HG03460 (cell line): ENCODE results near the gene GCN1.
A peak's percentile ranks its signal among the peaks of the same experiment; 100 is the strongest.

Experiments
- ATAC-seq: cut with Tn5 transposase; IDR thresholded peaks from one replicate; pipeline ENCODE4 v1.9.1; 2021; ENCODE audit not compliant: unreplicated experiment

GCN1 gene

DNA sequence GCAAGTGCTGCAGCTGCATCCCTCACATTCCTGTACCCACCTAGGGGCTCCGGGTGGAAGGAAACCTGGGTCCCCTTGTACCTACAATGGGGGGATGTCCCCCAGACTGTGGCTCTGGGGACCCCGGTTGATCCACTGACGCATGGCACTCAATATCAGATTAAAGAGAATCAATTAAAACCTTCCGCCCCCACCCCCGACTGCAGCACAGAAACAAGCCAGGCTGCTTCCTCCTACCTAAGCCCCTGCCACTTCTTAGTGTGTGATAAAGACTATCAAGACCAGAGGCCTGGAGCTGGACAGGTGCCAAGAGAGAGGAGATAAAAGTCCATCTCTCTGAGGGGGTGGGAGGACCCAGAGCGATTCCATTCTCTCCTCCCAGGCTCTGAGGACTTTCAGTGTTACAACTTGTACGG, 34.6 kb upstream of the GCN1 start:
- no peak for ATAC-seq

DNA sequence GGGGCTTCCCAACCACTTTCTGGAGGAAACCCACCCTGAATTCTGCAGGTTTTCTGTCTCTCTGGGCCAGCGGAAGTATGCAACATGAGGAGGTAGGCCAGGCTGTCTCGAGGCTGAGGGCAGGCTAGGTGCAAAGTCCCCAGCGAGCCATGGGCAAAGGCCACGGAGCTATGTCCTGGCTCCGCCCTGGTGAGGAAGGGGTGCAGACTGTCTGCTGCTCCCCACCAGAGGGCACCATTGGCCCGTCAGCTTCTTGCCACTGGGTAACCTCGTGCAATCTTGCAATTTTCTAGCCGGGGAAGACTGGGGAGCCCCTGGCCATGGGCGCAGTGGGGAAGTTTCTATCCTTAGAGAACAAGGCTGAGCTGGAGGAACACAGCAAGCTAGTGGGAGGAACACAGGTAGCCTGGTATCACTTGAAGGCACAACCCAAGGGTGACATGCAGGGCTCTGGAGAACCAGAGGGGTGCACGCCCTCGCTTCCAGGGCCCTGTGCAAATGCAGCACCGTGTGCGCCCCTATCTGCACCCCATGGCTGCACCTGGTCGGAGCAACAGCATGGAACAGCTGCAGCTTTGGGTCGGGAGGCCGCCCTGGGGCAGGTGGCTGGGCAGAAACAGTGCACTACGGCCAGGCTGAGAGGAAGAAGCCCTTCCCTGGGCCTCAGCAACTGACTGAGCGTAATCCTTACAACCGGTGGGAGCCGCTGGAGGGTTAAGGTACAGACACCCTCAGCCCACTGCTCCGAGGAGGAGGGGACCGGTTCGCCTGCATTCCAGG, 34.0 kb upstream of the GCN1 start:
- ATAC-seq, result peak; percentile 66

DNA sequence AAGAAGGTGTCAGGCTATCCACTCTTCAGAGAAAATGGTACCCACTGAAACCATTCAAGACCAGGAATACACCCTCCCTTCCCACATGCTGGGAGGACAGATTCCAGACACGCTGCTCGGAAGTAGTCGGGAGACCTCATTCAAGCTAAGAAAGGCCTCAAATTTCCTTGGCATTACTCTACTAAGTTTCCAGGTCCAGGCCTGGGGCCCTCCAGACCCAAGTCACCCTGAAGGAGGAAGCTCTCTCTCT, 33.5 kb upstream of the GCN1 start:
- no peak for ATAC-seq

DNA sequence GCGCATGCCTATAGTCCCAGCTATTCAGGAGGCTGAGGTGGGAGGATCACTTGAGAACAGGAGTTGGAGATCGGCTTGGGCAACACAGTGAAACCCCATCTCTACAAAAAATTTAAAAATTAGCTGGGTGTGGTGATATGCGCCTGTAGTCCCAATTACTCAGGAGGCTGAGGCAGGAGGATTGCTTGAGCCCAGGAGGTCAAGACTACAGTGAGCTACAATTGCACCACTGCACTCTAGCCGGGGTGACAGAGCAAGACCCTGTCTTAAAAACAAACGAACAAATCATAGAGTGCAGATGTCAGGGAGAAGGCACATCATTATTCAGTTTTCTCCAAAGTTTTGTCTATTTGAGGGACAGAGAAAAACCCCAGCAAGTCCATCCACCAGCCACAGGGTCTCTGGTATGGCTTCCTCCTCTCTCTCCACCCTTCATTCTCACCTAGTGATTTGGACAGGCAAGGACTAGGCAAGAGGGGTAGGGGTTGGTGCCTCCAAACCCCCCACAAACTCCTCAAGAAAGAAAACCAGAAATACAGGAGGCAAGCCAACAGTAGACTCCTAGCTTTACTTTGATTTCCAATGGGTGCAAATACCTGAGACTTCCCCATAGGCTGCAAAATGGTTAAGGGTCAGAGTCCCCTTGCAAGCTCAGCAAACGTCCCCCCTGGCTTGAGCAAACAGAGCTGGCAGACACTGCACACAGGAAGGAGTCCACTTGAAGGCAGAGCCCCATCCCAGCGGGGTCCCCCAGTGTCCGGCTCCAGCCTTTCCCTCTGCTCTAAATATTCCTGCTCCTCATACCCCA, 32.9 kb upstream of the GCN1 start:
- no peak for ATAC-seq

DNA sequence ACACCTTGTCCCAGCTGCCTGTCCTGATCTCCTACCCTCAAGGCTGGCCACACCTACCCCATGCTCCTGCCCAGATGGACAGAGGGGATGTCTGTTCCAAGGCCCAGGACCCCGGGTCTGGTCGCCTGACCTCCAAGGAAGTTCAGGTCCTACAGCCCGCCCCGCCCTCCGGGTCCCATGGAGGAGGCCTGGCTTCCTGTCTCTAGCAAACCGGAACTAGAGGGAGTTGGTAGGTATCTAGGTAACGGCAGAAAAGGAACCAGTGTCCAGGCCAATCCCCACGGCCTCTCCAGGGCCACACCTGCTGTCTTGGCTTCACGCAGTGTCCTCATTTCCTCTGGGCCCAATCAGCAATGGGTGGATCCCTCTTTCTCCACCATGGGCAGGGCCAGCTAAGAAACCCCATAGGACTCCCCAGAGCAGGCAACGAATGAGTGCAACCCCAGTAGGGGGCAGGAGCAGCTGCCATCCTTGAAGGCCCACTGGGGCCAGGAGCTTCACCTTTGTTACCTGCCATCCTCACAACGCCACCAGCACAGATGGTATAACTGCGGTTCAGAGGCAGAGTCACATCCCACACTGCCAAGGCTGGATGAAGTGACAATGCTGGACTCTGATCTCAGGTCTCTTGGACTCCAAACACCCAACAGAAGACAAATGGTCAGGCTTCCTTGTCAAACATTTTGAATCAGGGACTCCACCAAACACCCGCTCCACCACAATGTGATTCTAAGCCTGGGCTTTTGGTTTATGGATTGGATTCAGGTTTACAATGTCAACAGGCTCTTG, 31.5 kb upstream of the GCN1 start:
- no peak for ATAC-seq

DNA sequence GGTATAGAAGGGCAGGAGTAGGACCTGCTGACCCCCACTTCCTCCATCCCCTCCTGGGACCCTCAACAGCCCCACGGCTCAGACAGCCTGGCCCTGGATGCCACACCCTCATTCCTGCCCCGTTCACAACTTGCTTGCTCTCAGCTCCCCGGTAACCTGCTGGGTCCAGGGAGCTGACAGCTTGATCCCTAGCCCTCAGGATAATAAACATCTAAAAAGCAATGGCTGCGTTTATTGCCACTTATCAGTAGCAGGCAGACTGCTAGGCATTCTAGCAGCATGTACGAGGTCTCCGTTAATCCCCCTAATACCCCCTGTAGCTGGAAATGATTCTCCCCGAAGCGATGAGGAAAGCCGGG, 30.7 kb upstream of the GCN1 start:
- no peak for ATAC-seq

DNA sequence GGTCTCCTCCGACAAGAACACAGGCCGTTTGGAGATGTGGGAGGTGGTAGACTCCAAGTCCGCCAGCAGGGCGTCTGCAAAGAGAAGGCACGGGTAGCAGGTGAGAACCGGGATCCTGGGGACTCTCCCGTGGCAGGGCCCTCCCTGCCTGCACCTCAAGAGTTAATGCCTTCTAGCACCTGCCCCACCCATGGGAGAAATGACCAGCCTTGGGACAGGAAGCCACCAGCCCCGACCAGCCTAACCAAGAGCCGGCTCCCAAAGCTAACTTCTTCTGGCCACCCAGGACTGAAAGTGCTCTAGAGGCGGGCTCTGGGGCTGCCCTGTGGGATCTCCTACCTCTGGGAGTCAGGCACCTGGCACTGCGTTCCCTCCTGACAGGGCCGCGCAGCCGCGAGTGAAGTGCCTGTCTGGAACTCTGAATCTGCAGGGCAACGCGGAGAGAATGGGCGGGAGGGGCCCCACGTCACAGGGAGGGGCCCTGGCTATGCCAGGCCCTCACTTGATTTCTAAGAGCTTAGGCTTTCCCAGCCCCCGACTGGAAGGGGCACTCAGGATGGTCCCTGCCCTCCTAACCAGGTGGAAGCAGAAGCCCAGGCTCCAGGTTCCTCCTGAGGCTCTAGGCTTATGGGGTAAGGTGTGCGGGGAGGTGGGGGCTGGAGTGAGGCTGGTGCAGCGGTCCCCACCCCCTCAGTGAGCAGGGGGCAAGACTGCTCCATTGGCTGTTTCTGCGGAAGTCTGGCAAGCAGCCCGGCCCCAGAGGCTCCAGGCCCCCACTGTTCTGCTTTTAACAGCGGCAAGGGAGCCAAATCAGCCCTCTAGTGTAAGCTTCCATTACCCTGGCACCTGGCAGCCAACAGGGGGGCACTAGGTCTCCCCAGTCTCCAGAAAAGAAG, 30.0 kb upstream of the GCN1 start:
- no peak for ATAC-seq

DNA sequence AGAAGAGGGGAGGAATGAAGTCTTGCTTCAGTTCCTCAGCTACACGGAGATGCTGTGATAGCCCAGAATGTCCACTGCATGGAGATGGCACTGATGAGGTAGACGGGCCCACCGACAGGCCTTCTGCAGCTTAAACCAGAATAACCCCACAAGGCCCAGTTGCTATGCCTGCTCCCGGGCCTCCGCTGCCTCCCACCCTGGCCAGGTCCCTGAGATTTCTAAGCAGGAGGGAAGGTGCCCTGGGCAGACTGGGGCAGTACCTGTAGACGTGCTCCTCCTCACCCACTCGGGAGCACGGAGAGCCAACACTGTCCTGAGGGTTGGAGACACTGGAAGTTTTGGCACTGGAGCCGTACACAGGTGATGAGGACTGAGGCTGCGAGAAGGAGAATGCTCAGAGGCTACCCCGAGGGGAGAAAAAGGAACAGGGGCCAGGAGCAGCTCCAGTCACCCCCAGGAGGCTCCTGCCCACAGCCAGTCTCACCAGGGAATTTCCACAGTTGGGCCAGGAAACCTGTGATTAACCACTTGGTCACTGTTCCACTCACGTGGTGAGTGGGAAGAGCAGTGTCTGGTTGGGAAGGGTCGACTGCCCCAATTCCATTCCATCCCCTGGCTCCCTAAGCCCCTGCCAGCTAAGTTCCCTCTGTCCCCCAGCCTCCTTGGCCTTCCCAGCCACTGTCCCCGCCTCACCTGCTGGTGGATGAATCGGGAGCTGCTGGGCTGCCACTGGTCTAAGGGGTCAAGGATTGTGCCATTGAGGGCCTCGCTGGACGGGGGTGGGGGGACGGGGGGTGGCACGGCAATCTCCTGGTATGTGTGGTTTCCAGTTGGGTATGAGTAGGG, 29.2 kb upstream of the GCN1 start:
- no peak for ATAC-seq

DNA sequence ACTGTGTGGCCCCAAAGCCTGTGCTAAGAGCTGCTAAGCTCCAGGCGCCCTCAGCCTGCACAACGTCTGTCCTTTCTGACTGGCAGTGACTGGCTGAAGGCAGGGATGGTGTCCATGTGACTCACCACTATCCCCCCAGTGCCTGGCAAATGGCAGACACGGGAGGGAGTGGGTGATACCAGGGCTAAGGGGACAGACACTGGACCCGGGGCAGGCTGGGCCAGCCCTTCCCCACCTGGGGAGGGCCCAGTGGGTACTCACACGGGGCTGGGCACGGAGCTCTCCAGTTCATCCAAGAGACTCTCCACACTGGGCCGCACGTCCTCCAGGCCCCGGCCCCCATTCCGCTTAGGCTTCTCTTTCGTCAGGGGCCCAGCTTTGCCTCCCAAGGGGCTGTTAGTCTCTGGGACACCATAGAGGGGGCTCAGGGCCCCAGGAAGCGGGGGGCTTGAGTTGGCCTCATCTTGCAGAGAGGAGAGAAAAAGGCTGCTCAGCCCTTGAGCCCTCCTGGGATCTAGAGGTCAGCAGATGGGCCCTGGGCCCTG, 27.8 kb upstream of the GCN1 start:
- ATAC-seq, result no peak

DNA sequence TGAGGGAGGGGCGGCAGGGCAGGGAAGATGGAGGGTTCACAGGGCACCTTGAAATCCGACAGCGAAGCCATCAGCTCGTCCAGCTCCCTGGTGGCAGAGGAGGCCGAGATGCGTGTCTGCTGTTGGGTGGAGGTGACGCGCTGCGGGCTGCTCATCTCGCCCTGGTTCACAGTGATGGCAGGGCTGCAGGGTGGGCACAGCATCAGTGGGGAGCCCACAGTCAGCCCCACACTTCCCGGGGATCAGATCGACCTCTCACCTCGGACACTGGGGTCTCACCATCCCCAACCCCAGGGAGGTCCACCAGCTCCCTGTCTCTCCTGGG, 27.0 kb upstream of the GCN1 start:
- no peak for ATAC-seq

DNA sequence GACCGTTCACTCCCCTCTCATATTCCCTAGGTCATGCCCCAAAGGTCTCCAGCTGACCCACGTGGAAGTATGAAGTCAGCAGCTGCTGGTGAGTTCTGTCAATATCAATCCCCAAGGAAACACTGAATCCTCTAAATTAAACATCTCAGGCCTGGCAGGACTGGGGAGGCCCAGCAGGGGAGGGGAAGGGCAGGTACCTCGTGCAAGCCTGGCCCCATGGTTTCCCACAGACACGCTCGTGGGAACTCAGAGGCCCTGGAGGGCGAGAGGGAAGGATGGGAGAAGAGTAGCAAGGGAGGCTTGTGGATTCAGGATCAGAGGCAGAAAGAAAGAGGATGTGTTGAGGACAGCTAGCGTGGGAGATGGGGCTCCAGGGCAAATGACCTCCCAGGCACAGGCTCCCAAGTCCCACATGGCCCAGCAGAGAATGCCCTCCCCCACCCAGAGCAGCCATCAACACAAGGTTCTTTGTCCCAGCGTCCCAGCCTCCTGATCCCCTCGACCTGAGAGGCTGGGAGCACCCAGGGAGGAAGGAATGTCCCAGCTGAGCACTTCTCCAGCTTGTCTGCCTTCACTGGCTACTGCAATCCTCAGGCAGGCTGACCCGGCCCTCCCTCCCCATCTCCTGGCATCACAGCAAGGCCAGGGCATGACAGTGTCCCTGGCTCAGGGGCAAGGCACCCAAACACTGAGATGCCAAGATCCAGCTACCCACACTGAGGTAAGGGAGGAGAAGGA, 26.5 kb upstream of the GCN1 start:
- ATAC-seq, result no peak

DNA sequence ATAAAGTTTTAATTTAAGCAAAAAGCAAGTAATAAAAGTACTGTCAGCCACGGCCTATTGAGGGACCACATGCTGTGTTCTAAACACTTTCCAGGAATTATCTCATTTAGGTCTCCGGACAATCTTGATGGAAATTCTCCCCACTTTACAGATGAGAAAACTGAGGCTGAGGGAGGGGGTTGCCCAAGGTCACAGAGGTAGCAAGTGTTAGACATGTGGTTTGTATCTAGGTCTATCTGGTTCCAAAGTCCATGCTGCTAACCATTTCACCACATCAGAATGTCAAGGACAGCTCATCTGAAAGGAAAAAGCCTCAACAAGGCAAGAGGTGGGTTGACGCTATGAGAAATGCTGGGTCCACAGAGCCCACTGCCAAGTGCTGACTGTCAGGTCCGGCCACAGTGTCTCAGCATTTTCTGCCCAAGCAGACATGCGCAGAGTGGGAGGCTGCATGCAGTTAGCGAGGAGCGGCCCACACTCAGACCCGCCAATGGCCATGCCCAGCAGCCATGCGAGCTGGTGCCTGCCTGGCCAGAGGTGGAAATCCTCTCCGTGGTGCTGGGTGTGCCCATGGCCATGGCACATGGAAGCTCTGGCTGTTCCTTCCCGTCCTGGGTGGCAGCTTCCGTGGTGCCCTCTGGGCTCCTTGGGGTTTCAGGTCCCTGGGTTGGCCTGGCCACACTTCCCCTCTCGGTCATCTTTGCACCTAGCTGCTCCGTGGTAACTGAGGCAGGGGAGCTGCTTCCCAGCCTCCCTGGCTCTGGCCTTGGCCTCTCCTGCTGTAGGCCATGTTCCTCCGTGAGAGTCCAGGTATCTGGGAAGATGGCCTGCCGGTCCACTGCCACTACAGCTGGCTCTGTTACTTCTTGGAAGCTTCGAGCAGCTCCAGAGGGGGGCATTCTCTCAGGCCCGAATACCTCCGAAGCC, 24.4 kb upstream of the GCN1 start:
- ATAC-seq, result no peak

DNA sequence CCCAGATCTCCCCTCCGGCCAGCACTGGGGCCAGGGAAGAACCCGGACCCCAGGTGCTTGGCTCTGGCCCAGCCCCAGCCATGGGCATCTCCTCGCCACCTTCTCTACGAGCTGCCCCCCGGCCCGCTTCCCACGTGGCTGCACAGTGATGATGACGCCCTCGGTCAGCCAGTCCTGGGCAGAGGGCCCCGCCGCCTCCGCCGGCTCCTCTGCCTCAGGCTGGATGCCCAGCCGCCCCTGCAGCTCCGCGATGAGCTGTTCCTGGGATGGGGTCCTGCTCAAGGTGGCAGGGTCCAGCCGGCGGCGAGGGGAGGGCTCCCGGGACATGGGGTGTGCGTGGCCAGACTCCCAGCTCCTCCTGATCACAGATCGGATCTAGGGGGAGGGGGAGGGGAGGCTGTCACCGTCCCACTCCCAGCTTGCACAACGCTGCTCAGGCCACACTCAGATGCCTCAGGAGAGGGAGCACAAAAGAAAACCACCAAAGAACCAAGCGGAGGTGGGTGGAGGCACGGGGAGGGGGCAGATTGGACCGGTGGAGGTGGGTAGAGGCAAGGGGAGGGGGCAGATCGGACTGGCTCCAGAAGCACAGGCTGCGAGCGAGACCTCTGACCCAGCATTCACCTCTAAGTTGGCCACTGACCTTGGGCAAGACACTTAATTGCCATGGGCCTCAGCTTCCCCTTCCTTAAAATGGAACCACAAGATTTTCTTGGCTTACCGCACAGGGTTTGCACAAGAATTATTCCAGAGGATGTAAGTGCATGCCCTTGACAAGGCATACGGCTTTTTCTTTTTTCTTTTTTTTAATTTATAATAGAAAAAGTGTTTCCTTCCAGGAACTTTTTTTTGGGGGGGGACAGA, 22.5 kb upstream of the GCN1 start:
- ATAC-seq, result no peak

DNA sequence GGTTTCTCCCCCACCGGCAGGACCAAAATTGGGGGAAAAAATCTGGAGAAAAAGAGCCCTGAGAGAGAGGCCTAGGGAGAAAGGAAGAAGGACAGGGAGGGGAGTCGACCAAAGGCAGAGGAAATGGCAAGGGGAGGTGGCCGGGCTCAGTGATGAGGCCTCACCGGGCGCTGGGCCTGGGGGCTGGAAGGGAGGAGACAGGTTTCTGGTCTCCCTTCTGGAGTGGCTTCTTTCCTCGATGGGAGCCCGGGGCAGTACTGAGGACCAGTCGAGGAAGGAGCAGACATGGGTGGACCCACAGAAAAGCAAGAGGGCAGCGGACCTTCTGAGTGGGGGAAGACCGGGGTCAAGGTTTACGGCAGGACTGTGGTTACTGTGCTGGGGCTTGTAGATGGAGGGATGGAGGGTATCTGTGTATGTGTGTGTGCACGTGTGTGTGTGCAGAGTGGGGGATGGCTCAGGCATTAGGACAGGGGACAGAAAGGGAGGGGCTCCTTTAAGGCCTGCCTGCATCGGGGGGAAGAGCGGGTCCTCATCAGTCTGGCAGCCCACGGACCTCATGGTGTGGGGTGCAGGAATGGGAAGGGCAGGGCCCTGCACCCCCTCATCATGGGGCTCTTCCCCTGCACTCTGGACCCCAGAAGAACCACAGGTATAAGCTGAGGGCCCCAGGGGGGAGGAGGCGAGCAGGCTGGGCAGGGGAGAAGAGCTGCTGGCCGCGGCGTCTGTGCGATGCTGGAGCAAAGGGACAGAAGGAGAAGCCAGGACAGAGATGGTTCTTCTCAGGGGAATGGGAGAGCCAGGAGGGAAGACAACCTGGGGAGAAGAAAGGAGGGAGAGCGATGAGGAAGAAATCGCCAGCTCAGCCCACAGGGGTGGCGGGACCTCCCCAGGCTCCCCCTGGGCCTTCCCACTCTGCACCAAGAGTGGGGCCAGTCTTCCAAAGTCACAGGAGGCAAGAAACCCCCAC, 21.5 kb upstream of the GCN1 start:
- ATAC-seq, result no peak

DNA sequence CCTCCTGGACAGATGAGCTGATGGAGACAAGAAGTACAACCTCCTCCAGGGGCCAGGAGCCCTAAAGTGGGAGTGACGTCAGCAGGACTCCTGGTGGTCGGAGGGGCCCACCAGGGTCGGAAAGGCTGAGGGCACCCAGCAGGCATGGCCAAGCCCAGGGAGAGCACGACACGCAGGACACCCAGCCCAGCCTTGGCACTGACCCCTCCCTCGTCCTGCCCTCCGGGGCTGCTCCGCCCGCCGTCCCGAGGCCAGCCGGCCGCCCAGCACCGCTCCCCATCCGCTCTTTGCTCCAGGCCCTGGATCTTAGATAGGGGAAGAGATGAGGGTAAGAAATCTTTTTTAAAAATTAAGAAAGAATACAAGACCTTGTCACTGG, 20.8 kb upstream of the GCN1 start:
- ATAC-seq, result no peak

DNA sequence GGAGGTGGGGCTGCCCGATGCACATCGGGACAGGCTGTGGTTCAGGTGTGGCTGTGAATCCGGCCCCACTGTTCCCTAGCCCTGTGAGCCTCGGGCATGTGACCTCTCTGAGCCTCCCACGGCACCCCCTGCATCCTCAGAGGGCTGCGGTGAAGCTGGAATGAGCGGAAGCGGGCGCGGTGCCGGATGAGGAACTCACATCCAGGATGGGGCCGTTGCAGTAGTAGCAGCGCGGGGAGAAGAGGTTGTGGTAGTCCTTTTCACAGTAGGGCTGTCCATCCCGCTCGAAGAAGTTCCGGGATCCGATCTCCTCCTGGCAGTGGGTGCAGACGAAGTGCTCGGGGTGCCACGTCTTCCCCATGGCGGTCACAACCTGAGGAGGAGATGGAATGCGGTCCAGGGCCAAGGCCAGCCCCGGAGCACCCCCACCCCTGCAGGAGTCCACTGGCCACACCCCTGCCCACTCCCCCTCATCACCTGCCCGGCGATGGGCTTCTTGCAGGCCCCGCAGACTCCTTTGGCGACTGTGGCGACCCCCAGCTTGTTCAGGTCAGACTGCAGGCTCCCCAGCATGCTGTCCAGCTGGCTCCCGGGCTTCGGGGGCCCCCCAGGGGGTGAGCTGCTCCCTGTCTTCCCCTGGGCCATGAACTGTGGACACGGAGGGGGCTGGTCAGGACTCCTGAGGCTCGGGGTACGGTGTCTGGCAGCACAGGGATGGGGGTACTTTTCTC, 20.3 kb upstream of the GCN1 start:
- ATAC-seq, result no peak
